Tibial nerve (tissue), 4 donors: ENCODE measurements around the gene TMC6. TPM values are rescaled to one million over a fixed set of nuclear protein-coding genes. Genes with fewer than 3 reads are reported as not detected.

ENCODE experiments used
- DNase-seq, 2 donors: peaks; one replicate each; pipeline ENCODE4 v3.0.0-alpha.2; 2019; ENCODE audit warnings: low spot score in 2 of 2
- H3K27ac ChIP-seq, 4 donors: fragments of 200-600 bp; sonication (generic) in 3 of 4; one replicate each; pipeline ENCODE4 v1.5.1; 2017 to 2019; ENCODE audit warnings: mild to moderate bottlenecking in 1 of 4
- H3K27me3 ChIP-seq, 2 donors: fragments of 200-600 bp; sonication (generic) in 1 of 2; one replicate each; pipeline versions ENCODE4 v1.5.1 to v1.6.0; 2017 to 2019
- H3K36me3 ChIP-seq, 3 donors: fragments of 200-600 bp; sonication (generic); one replicate each; pipeline ENCODE4 v1.5.1; 2018 to 2019
- H3K4me1 ChIP-seq, 4 donors: fragments of 200-600 bp; sonication (generic) in 3 of 4; one replicate each; pipeline ENCODE4 v1.5.1; 2017 to 2019
- H3K4me3 ChIP-seq, 4 donors: fragments of 200-600 bp; sonication (generic) in 3 of 4; one replicate each; pipeline ENCODE4 v1.5.1; 2017 to 2019; ENCODE audit warnings: mild to moderate bottlenecking in 1 of 4, moderate library complexity in 1 of 4
- H3K9me3 ChIP-seq, 4 donors: fragments of 200-600 bp; sonication (generic) in 3 of 4; one replicate each; pipeline ENCODE4 v1.5.1; 2017 to 2019
- EP300 ChIP-seq, 2 donors: sonication (generic); formaldehyde crosslinking; IDR thresholded peaks; one replicate each; pipeline ENCODE4 v1.6.1; 2017; ENCODE audit warnings: antibody characterized with exemption in 2 of 2, mild to moderate bottlenecking in 1 of 2
- POLR2A ChIP-seq, 2 donors: fragments of 450-650 bp; IDR thresholded peaks; one replicate each; pipeline ENCODE4 v1.6.1; 2017; ENCODE audit warnings: antibody characterized with exemption in 2 of 2, mild to moderate bottlenecking in 2 of 2, moderate library complexity in 2 of 2
- WGBS, 2 donors: methylation state at CpG; one replicate each; pipeline ENCODE4 v1.1.5; 2018; 5-methylcytosine and 5-hydroxymethylcytosine counted together
- total RNA-seq, 4 donors: library from RNA; depleted of rRNA; stranded (reverse); fragments of >200 nt; gene quantifications; one replicate each; pipeline ENCODE4 v1.1.0, GENCODE V29; 2016
- TF ChIP-seq, protein P1 (sequence below), 5 experiments: fragments of 200-600 bp in 3 of 5; fragments of 450-650 bp in 2 of 5; sonication (generic) in 3 of 5; IDR thresholded peaks; one replicate each; pipeline ENCODE4 v1.5.1; 2016 to 2019; ENCODE audit warnings: antibody characterized with exemption in 5 of 5, mild to moderate bottlenecking in 3 of 5, moderate library complexity in 2 of 5

Gene TMC6
- total RNA-seq, 4 donors from 2014 or later, result 43.3 to 94.5 (median 52.2) TPM

DNA sequence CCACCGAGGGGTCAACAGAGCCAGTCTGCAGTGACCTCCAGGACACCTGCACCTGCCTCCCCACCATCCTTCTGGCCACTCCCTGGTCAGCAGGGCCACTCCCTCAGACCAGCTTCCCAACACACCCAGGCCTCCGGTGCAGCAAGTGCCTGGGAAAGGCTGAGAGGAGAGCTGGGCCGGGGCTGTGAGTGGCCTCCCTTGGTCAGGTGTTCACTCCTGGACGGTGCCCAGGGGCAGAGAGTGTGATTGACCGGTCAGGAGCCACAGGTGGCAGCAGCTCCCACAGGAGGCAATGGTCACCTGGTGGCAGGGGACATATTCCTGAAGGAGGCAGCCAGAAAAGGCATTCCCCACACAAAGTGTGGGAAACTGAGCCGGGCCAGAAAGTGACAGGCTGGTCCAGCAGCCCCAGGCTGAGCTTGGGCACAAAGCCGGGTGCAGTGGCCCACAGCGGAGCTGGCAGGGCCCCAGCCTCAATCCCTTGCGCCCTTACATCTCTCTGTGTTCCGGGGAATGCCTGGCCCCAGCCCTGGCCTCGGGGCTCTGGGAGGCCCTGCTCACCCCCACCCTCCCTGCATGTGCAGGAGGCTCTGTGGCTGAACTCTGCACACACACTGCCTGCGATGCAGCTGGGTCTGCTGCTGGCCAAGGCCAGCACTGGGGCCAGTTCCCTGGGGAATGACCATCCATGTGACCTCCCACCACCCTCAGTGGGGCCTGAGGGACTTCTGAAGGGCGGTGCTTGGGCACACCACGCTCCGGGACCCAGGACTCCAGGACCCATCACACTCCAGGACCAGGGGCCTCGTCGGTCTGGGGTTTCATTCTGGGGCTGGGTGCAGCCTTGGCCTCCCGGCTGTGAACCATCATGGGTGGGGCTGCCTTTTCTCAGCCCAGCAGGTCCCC is 16.4 kb upstream of the TMC6 start:
- no peak for DNase-seq
- no peaks in the 10 kb centered on the region for H3K27me3 ChIP-seq
- H3K36me3 ChIP-seq, result no peaks in the 10 kb centered on the region
- H3K4me1 ChIP-seq, result peaks cover 8 to 85% (median 29%) of the 10 kb centered on the region in 4 donors
- no peaks in the 10 kb centered on the region for H3K9me3 ChIP-seq
- 15 to 21% methylated on average over 8 to 15 of the region's 18 CpGs for WGBS, 2 donors
- no peak overlapping the region for H3K4me3 ChIP-seq
- peak overlapping the region; percentile 40 to 71 (median 54) for H3K27ac ChIP-seq
- TF ChIP-seq EP300 (IDR thresholded peaks at IDR 0.05), result peak in 1 of 2 donors; percentile 35
- TF ChIP-seq POLR2A (IDR thresholded peaks at IDR 0.05), result no peak
- TF ChIP-seq, protein P1, sequence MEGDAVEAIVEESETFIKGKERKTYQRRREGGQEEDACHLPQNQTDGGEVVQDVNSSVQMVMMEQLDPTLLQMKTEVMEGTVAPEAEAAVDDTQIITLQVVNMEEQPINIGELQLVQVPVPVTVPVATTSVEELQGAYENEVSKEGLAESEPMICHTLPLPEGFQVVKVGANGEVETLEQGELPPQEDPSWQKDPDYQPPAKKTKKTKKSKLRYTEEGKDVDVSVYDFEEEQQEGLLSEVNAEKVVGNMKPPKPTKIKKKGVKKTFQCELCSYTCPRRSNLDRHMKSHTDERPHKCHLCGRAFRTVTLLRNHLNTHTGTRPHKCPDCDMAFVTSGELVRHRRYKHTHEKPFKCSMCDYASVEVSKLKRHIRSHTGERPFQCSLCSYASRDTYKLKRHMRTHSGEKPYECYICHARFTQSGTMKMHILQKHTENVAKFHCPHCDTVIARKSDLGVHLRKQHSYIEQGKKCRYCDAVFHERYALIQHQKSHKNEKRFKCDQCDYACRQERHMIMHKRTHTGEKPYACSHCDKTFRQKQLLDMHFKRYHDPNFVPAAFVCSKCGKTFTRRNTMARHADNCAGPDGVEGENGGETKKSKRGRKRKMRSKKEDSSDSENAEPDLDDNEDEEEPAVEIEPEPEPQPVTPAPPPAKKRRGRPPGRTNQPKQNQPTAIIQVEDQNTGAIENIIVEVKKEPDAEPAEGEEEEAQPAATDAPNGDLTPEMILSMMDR (IDR thresholded peaks at IDR 0.05), result no peak

DNA sequence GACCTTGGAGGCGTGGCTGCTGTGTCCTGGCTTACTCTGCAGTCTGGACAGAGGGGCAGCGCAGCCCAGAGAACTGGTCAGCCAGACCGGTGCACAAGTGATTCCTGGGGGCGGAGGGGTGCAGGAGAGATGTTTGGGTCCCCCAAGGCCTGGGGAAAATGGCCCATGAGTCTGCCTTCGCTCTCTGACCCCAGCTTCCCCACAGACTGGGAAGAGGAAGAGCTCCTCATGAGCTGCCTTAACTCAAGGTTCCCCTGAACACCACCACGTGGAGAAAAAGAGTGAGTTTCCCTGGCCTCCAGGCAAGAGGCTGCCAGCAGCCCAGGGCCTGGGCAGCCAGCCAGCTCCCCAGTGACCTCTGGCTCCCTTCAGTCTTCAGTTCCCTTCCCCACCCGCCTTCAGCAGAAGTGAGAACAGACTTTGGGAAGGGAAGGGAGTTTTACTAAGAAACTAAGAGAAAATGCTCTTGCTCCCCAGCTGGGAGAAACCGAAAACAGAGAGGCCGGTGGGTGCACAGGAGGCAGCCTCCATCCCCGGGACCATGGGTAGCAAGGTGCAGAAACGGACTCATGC is 15.7 kb upstream of the TMC6 start:
- Histone ChIP-seq H3K9me3 (no peaks in the 10 kb centered on the region), H3K36me3 (no peaks in the 10 kb centered on the region), H3K27me3 (no peaks in the 10 kb centered on the region), H3K4me3 (no peak overlapping the region), H3K4me1 (peaks cover 8 to 82% (median 29%) of the 10 kb centered on the region in 4 donors), H3K27ac (peak overlapping the region; percentile 40 to 71 (median 54))
- TF ChIP-seq POLR2A (IDR thresholded peaks at IDR 0.05) (no peak), EP300 (IDR thresholded peaks at IDR 0.05) (peak in 1 of 2 donors; percentile 80)
- TF ChIP-seq, protein P1 (IDR thresholded peaks at IDR 0.05), result peak in 1 of 5 experiments; percentile 42
- 11 to 20% methylated on average over 8 to 11 of the region's 11 CpGs for WGBS, 2 donors
- peak; percentile 75 to 76 for DNase-seq

DNA sequence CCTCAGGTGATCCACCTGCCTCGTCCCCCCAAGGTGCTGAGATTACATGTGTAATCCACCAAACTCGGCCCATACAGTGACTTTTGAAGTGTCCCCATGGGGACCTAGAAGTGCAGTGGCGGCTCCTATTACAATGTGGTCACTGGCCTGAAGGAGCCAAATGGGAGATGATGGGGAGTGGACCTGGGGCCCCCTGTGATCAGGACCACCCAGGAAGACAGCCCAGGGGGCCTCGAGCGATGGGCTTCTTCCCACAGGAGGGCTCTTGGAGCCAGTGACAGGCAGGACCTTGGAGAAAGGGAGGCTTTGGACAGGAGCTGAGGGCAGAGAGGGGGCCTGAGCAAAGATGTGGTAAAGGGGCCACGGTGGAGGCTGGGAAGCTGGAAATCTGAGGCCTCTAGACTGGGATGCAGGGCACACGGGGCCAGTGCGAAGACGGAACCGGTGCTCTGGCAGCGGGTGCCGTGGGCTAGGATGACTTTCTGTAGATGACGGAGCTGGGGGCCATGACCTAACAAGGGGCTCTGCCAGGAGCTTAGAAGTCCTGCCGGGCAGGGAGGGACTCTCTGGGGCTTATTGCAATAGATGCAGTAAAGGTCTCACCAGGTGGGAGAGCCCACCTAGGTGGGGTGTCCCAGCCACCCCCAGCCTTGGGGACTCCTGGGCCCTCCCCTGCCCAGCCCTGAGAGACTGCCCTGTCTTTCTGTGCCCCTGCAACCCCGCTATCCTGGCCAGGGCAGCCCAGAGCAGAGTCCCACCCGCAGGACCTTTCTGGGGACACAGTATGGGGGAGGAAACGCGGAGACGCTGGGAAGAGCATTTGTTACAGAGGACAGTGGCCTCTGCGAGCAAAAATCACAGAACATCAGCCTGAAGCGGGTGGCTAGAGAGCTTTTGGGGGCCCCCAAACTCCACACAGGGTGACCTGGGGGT is 14.9 kb upstream of the TMC6 start:
- TF ChIP-seq POLR2A (IDR thresholded peaks at IDR 0.05), result no peak
- TF ChIP-seq, protein P1 (IDR thresholded peaks at IDR 0.05), result no peak
- no peak for TF ChIP-seq EP300 (IDR thresholded peaks at IDR 0.05)
- Histone ChIP-seq H3K4me1 (peaks cover 8 to 77% (median 29%) of the 10 kb centered on the region in 4 donors), H3K4me3 (no peak overlapping the region), H3K36me3 (no peaks in the 10 kb centered on the region), H3K27me3 (no peaks in the 10 kb centered on the region), H3K9me3 (no peaks in the 10 kb centered on the region), H3K27ac (peak overlapping the region in 2 of 4 donors; percentile 66 to 67)
- 71 to 78% methylated on average over 18 to 21 of the region's 21 CpGs for WGBS, 2 donors
- DNase-seq, result no peak

DNA sequence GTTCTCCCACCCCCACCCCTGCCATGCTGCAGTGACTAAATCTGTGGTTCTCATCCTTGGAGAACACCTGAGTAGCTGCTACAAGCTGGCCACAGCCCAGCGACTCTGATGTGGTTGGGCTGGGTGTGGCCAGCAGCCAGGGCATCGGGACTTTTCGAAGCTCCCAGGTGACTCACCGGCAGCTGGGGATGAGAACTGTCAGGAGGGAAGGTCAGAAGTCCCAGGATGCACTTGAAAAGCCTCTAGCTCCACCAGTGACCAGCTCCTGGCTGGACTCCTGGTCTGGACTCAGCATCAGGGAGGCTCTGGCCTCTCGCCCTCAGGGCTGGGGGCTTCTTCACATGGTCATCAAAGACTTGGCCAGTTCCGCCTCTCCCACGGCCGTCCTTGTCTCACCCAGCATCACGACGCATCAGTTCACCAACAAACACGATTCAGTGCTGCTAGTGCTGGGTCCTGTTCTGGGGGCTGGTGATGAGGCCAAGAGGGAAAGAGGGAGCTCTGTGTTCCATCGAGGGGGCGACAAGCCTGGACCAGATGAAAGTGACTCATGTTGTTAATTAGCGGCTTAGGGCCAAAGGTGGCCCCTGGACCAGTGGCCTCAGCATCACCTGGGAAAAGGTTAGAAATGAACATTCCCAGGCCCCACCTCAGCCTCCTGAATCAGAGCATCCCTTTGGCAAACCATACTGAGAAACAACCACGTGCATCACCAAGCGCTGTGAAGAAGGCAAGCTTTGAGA is 13.7 kb upstream of the TMC6 start:
- H3K27ac ChIP-seq, result no peak overlapping the region
- no peak for DNase-seq
- H3K36me3 ChIP-seq, result no peaks in the 10 kb centered on the region
- no peak overlapping the region for H3K4me3 ChIP-seq
- TF ChIP-seq, protein P1 (IDR thresholded peaks at IDR 0.05), result no peak
- TF ChIP-seq POLR2A (IDR thresholded peaks at IDR 0.05) (no peak), EP300 (IDR thresholded peaks at IDR 0.05) (no peak)
- peaks cover 8 to 68% (median 31%) of the 10 kb centered on the region in 4 donors for H3K4me1 ChIP-seq
- no peaks in the 10 kb centered on the region for H3K27me3 ChIP-seq
- 79 to 86% methylated on average over 13 to 15 of the region's 16 CpGs for WGBS, 2 donors
- no peaks in the 10 kb centered on the region for H3K9me3 ChIP-seq
